WI38 (cell line): ENCODE results near the gene ANKRD34B.
"Not testable (repeated sequence)": the region's sequence is repeated elsewhere in the genome, so short reads cannot be mapped to it uniquely, and the experiment has no call there.

Experiments
- H3K4me3 ChIP-seq: 2 replicates; pipeline ENCODE4 v1.5.1; 2011; ENCODE audit warnings: low read depth, mild to moderate bottlenecking, control low read depth, low read length
- TF ChIP-seq, protein P1 (sequence below): IDR thresholded peaks from 2 replicates; pipeline ENCODE4 v1.5.1; 2012; ENCODE audit warnings: low read depth, mild to moderate bottlenecking, control low read depth, low read length

Gene ANKRD34B

DNA sequence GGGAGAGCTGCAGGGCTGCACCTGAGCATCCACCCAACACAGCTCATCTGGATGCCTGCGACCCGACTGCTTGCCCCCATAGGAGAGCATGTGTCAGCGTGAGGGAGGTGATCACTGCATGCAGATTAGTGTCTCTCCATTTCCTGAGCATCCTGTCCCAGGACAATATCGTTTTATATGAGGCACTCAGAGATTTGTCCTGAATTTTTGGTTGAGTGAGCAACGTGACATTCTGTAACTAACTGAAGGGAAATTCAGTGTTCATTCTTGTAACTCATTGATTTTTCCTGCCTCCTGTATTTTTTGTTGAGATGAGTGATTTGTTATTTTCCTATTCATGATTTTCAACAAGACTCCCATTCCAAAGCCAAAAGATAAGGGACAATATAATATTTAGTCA, 20.7 kb upstream of the ANKRD34B start:
- H3K4me3 ChIP-seq, result no peak overlapping the region
- TF ChIP-seq, protein P1, sequence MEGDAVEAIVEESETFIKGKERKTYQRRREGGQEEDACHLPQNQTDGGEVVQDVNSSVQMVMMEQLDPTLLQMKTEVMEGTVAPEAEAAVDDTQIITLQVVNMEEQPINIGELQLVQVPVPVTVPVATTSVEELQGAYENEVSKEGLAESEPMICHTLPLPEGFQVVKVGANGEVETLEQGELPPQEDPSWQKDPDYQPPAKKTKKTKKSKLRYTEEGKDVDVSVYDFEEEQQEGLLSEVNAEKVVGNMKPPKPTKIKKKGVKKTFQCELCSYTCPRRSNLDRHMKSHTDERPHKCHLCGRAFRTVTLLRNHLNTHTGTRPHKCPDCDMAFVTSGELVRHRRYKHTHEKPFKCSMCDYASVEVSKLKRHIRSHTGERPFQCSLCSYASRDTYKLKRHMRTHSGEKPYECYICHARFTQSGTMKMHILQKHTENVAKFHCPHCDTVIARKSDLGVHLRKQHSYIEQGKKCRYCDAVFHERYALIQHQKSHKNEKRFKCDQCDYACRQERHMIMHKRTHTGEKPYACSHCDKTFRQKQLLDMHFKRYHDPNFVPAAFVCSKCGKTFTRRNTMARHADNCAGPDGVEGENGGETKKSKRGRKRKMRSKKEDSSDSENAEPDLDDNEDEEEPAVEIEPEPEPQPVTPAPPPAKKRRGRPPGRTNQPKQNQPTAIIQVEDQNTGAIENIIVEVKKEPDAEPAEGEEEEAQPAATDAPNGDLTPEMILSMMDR, result no peak

DNA sequence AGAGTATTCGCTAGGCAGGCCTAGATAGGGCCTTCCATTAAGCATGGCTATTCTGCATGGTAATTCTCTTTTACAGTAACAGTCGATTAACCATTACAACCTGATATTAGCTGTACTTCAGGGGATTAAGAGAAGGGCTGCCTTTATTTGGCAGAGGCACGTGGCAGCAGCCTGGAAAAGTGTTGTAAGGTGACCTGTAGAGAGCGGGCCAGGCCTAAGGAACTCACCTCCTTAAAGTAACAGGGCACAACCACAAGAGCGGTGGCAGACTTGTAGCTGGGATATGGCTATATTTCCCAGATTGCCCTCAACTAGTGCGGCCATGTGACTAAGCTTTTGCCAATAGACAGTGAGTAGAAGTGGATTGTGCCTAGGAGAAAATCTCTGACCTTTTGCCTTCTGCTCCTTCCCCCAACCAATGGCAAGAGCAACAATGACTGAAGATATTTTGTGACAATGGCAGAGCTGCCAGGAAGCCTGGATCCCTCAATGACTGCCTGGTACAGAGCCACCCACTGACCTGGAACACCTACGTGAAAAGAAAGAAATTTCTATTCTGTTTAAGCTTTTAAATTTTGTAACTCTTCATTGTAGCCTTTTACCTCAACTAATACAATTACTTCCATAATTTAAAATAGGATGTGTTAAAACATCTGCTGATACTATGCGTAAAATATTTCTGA, 18.9 kb upstream of the ANKRD34B start:
- H3K4me3 ChIP-seq, result no peak overlapping the region
- TF ChIP-seq, protein P1, result no peak

GRCh38 chr5:80584770-80585169, 14.7 kb upstream of the ANKRD34B start:
- TF ChIP-seq, protein P1, result no peak
- H3K4me3 ChIP-seq, result no peak overlapping the region

DNA sequence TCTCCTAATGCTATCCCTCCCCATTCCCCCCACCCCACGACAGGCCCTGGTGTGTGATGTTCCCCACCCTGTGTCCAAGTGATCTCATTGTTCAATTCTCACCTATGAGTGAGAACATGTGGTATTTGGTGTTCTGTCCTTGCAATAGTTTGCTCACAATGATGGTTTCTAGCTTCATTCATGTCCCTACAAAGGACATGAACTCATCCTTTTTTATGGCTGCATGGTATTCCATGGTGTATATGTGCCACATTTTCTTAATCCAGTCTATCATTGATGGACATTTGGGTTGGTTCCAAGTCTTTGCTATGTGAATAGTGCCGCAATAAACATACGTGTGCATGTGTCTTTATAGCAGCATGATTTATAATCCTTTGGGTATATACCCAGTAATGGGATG, 10.2 kb upstream of the ANKRD34B start:
- H3K4me3 ChIP-seq, result not testable (repeated sequence)

DNA sequence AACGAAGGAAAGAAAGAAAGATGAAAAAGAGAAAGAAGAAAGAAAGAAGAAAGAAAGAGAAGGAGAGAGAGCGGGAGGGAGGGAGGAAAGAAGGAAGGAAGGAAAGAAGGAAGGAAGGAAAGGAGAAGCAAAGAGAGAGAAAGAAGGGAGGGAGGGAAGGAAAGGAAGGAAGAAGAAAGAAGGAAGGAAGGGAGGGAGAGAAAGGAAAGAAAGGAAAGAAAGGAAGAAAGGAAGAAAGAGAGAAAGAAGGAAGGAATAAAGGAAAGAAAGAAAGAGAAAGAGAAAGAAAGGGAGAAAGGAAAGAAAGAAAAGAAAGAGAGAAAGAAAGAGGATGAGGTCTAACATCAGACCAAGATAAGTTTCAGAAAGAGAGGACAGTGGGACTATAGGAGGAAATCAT, 9.0 kb upstream of the ANKRD34B start:
- no peak overlapping the region for H3K4me3 ChIP-seq
- TF ChIP-seq, protein P1, result no peak

DNA sequence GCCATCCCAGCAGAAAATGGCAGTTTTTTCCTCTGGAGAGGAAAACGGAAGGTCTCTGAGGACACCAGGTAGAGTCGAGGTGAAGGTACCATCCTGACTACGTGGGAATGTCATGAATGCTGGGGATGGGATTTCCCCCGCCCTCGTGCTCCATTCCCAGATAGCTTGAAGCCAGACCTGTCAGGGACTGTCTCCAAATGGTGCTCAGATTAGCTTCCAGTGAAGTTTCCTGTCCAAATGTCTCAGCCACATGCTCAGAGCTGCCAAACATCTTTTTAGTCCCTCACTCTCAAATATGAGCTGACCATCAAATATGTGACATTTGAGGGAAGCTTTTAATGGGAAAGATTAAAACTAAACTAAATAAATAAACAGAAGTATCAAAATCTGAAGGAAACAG, 7.6 kb upstream of the ANKRD34B start:
- TF ChIP-seq, protein P1, result no peak
- no peak overlapping the region for H3K4me3 ChIP-seq

DNA sequence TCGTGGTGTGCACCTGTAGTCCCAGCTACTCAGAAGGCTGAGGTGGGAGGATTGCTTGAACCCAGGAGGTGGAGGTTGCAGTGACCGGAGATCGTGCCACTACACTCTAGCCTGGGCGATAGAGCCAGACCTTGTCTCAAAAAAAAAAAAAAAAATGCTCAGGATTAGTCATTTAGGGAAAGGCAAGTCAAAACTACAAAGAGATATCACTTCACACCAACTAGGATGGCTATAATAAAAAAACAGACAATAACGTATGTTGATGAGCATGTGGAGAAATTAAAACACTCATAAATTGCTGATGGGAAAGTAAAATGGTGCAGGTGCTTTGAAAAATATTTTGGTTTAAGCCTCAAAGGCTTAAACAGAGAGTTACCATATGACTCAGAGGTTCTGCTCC, 6.3 kb upstream of the ANKRD34B start:
- H3K4me3 ChIP-seq, result no peak overlapping the region
- TF ChIP-seq, protein P1, result no peak

DNA sequence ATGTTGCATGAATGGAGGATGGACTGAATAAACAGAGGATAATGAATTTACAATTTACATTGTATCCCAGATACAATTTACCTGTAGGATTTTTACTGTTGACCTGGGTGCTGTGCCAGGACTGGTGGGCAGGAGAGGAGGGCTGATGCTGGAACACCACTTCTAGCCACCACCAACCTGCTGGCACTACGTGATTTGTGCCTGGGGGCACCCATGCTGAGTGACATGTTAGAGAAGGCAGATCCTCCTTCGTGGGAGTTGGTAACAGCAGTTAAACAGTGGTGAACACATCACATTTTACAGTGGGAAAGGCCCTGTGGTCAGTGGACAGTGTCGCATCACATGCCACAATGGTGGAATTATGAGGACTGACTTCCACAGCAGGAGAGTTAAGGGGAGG, 3.0 kb upstream of the ANKRD34B start:
- TF ChIP-seq, protein P1, result no peak
- no peak overlapping the region for H3K4me3 ChIP-seq
